Stimulated activated CD8-positive, alpha-beta memory T cell treated with anti-CD3 and anti-CD28 coated beads, Interleukin-4, amount 100 ng/mL, for 1 hour (primary cell): Measurements from ENCODE around the gene KDM5A.
"Not testable (repeated sequence)": the region's sequence is repeated elsewhere in the genome, so short reads cannot be mapped to it uniquely, and the experiment has no call there.

ENCODE experiments used
- DNase-seq, 2 donors: peaks; one replicate each; pipeline ENCODE4 v3.0.0-alpha.2; 2020; ENCODE audit warnings: low read depth in 2 of 2, low spot score in 1 of 2

Gene KDM5A

GRCh38 chr12:389142-390096 is at the start of gene KDM5A:
KDM5A (minus strand) TSS chr12:389320; CDS start chr12:389091, 229 bp downstream.
- DNase-seq = peak; percentile 60 to 78

GRCh38 chr12:435737-436136 is 46.6 kb upstream of the KDM5A start:
- not testable (repeated sequence) for DNase-seq

- DNase-seq = no peak
These were observed 33.4 kb upstream of the KDM5A start for GRCh38 chr12:422526-422925.

GRCh38 chr12:418432-418831 is 29.3 kb upstream of the KDM5A start:
- no peak for DNase-seq

- no peak for DNase-seq
These were observed 25.7 kb upstream of the KDM5A start for GRCh38 chr12:414859-415258.

- no peak for DNase-seq
These were observed 12.9 kb upstream of the KDM5A start for GRCh38 chr12:402029-402389.

GRCh38 chr12:401235-402028 is 12.3 kb upstream of the KDM5A start, which contains the start of gene CCDC77:
CCDC77 (plus strand) TSS chr12:401644; CDS start chr12:409384, 7,740 bp downstream.
- DNase-seq = peak; percentile 67 to 81

- DNase-seq = no peak
These were observed 11.7 kb upstream of the KDM5A start for GRCh38 chr12:400828-401227.

GRCh38 chr12:388541-389141 is 479 bp downstream of the KDM5A start:
- DNase-seq = peak; percentile 23 to 27

GRCh38 chr12:388012-388411 is 1.1 kb downstream of the KDM5A start:
- DNase-seq = no peak

GRCh38 chr12:386651-387050 is 2.5 kb downstream of the KDM5A start:
- DNase-seq = no peak

- not testable (repeated sequence) for DNase-seq
These were observed 18.2 kb downstream of the KDM5A start for GRCh38 chr12:370739-371485.

- no peak for DNase-seq
These were observed 21.1 kb downstream of the KDM5A start for GRCh38 chr12:367972-368371.

GRCh38 chr12:366820-367219 is 22.3 kb downstream of the KDM5A start:
- DNase-seq = no peak

- no peak for DNase-seq
These were observed 30.0 kb downstream of the KDM5A start for GRCh38 chr12:359091-359490.

- DNase-seq = no peak
These were observed 32.7 kb downstream of the KDM5A start for GRCh38 chr12:356276-356988.

GRCh38 chr12:351197-351596 is 37.9 kb downstream of the KDM5A start:
- DNase-seq = not testable (repeated sequence)

GRCh38 chr12:349625-350024 is 39.5 kb downstream of the KDM5A start:
- DNase-seq = not testable (repeated sequence)

- not testable (repeated sequence) for DNase-seq
These were observed 46.1 kb downstream of the KDM5A start for GRCh38 chr12:343036-343435.

- no peak for DNase-seq
These were observed 52.1 kb downstream of the KDM5A start for GRCh38 chr12:337039-337438.
